Suppressor macrophage treated with lipopolysaccharide for 1 hour (primary cell): Measurements from ENCODE around the gene SESN1.
"Not testable (repeated sequence)": the region's sequence is repeated elsewhere in the genome, so short reads cannot be mapped to it uniquely, and the experiment has no call there.

Experiments
- DNase-seq, 3 donors: peaks; one replicate each; pipeline ENCODE4 v3.0.0-alpha.2; 2020 to 2022

The SESN1 gene

DNA sequence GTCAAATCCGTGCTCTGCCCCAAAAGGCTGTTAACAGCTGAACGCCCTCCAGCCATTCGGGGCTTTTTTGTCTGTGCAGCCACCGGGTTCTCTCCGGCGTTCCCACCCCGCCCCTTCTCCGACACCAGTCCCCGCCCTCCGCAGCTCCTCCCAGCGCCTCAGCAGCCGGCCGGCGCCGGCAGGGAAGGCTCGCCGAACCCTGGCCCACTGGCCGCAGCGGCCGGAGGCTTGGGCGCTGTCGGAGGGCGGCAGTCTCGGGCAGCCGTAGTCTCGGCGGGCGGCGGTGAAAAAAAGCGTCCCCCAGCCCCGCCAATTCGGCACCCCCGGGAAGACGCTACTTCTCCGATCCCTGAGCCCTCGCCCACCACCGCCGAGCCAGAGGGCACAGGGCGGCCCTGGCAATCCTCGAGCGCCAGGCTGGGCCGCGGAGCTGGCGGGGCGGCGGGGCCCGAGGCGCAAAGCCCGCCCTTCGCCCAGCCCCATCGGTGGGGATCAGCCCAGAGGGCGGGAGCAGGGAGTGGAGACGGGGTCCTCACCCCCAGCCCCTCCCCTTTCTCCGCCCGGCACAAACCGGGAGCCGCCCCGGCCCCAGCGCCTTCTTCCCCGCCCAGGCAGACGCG, at the start of gene SESN1:
Gene SESN1 (minus strand): TSS at position 431 of the 620 bp plus-strand sequence. CDS start 773 bp downstream, outside the sequence.
- peak; percentile 95 to 99 (median 96) for DNase-seq

DNA sequence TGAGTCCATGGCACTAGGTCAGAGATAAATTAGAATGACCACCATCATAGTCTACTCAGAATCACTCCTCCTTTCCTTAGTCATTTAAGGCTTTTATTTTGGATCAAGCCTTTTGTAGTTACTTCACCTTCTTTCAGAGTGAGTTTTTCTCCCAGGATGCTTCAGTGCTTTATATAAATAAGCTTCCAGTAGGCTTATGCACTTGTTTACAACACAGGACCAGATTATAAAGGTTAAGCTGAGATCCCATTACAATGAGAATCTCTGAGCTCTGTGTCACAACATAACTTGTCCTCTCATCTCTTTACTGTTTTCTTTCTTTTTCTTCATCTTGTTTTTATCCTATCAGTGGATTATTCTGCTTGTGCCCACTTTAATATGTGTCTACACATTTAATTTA, 48.5 kb upstream of the SESN1 start:
- DNase-seq: no peak

DNA sequence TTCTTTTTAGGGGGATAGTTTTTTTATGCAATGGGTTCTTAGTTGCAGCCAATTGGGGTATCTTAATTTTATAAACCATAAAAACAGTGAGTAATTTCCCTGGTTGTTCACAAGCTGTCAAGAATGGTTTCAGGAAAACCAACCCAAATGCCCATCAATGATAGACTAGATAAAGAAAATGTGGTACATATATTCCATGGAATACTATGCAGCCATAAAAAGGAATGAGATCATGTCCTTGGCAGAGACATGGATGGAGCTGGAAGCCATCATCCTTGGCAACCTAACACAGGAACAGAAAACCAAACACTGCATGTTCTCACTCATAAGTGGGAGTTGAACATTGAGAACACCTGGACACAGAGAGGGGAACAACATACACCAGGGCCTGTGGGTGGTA, 47.4 kb upstream of the SESN1 start:
- DNase-seq: not testable (repeated sequence)

DNA sequence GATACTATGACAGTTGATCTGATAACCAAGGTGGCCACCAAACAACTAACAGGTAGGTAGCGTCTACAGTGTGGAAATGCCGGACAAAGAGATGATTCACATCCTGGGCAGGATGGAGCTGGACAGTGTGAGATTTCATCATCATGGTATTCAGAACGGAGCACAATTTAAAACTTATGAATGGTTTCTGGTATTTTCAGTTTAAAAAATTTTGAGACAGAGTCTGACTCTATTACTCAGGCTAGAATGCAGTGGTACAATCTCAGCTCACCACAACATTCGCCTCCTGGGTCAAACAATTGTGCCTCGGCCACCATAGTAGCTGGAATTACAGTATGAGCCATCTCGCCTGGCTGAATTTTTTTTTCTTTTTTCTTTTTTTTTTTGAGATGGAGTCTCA, 44.5 kb upstream of the SESN1 start:
- DNase-seq: no peak

GRCh38 chr6:109136530-109136929, 41.9 kb upstream of the SESN1 start:
- not testable (repeated sequence) for DNase-seq

DNA sequence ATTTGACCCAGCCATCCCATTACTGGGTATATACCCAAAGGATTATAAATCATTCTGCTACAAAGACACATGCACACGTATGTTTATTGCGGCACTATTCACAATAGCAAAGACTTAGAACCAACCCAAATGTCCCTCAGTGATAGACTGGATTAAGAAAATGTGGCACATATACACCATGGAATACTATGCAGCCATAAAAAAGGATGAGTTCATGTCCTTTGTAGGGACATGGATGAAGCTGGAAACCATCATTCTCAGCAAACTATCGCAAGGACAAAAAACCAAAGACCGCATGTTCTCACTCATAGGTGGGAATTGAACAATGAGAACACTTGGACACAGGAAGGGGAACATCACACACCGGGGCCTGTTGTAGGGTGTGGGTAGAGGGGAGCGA, 41.4 kb upstream of the SESN1 start:
- DNase-seq: not testable (repeated sequence)

GRCh38 chr6:109135600-109135999, 41.0 kb upstream of the SESN1 start:
- DNase-seq: not testable (repeated sequence)

- no peak for DNase-seq
These were observed 35.4 kb upstream of the SESN1 start for GRCh38 chr6:109130065-109130464.

GRCh38 chr6:109125504-109125903, 30.9 kb upstream of the SESN1 start:
- no peak for DNase-seq

DNA sequence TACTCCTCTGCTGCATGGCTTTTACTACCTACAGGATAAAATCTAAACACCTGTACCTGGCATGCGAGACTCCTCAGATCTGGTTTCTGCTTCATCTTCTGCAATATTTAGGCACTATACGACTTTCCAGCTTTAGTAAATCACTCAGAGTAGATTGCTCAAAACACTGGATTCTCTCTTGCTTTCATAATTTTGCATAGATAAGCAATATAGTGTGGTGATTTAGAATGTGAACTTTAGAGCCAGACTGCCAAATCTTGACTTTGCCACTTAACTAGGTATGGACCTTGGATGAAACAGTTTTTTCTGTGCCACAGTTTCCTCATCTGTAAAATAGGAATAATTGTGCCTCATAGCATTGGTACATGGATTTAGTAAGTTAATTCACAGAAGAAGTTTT, 29.6 kb upstream of the SESN1 start:
- DNase-seq: no peak

- no peak for DNase-seq
These were observed 26.8 kb upstream of the SESN1 start for GRCh38 chr6:109121411-109121810.

DNA sequence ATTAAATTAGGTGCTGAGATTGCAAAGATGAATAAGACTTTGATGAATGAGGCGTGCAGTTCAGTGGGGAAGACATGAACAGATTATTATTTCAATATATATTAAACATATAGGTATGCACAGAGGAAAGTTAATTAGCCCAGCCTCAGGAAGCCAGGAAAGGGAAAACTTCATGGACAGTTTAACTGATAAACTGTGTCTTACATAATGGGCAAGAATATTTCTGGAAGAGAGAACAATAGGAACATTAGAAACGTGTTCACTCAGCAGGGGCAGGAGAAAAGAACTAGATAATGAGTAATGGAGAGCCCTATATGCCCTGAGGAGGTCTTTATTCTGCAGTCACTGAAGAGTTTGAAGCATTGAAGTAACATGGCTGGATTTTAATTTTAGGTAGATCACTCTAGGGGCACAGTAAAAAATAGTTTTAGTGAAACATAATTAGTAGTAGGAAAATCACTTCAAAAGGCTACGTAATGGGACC, 24.3 kb upstream of the SESN1 start:
- no peak for DNase-seq

DNA sequence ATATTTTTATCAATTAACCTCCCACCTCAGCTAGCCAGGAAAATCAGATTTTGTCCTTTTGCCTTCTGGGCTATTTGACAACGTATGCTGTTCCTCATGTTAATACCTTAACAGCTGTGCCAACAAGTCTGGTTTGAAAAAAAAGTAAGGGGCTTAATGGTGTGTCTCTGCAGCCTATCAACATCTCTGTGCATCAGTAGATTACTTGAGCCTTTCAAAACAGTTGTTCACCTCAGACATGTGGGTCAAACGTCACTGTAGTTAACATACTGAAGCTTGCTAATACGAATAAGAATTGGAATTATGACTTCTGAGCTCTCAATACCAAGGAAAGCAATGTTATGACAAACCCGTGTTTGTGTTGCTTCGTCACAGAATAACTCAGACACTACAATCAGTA, 23.7 kb upstream of the SESN1 start:
- no peak for DNase-seq

DNA sequence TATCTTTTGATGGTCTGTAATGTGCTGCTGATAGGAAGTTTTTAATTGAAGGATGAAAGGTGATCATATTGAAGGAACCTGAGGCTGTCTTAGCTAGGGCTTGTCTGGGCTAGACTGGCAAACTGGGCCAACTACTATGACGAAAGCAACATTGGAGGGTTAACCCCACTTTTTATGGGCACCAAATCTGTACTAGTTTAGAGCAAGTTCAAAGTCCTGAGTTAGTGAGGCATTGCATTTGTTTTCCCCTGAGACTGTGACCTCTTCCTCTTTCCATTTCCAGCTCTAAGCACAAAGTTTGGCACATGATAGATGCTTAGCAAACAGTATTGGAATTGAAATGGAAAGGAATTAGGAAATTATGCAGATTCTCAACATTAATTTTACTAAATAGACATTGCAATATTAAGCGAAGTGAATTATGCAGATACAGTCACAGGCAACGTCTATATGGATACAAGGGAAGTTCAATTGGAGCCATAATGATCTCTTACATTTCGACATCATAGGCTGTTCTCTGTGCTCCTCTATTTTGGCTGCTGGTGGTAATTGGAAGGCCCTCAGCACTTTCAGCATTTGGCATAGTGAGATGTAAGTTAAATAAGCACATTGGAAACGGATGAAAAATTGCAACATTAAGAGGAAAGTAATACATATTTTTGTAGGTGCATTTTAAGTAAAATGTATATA, 22.8 kb upstream of the SESN1 start:
- peak in 2 of 3 donors; percentile 26 to 27 for DNase-seq

GRCh38 chr6:109112663-109113062, 18.0 kb upstream of the SESN1 start:
- DNase-seq: not testable (repeated sequence)

DNA sequence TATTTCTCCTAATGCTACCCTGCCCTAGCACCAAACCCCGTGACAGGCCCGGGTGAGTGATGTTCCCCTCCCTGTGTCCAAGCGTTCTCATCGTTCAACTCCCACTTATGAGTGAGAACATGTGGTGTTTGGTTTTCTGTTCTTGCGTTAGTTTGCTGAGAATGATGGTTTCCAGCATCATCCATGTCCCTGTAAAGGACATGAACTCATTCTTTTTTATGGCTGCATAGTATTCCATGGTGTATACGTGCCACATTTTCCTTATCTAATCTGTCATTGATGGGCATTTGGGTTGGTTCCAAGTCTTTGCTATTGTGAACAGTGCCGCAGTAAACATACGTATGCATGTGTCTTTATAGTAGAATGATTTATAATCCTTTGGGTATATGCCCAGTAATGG, 15.0 kb upstream of the SESN1 start:
- not testable (repeated sequence) for DNase-seq

DNA sequence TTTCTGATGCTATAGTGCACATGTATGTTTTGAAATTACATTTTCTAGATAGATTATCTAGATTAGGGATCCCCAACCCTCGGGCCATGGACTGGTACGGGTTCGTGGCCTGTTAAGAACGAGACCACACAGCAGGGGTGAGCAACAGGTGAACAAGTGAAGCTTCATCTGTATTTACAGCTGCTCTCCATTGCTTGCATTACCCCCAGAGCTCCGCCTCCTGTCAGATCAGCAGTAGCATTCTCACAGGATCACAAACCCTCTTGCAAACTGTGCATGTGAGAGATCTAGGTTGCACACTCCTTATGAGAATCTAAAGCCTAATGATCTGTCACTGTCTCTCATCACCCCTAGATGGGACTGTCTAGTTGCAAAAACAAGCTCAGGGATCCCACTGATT, 11.0 kb upstream of the SESN1 start:
- DNase-seq: no peak

- DNase-seq: no peak
These were observed 9.9 kb upstream of the SESN1 start for GRCh38 chr6:109104512-109104911.

- no peak for DNase-seq
These were observed 9.3 kb upstream of the SESN1 start for GRCh38 chr6:109103942-109104341.

DNA sequence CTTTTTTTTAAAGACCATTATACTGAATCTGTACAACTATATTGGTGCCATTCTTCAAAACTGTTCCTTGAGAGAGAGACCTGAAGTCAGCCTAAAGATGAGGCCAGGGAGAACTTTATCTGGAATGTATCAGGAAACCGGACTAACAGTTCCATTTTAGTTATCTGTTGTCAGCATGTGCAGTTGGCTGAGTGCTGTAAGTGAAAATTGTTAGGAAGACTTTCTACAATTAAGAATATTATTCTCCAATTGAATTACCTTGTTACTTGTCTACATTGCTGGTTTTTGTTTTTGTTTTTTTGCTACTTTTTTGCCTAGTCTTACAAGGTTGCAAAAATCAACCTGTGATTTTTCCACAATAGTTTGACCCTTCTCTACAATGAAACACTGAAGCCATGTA, 8.1 kb upstream of the SESN1 start:
- DNase-seq: no peak

GRCh38 chr6:109097661-109098060, 3.0 kb upstream of the SESN1 start:
- no peak for DNase-seq

- DNase-seq: peak; percentile 34 to 59 (median 39)
These were observed 1.6 kb upstream of the SESN1 start for GRCh38 chr6:109096208-109096607.

- no peak for DNase-seq
These were observed 1.1 kb upstream of the SESN1 start for GRCh38 chr6:109095835-109096084.

- DNase-seq: peak; percentile 96 to 99 (median 99)
These were observed 589 bp upstream of the SESN1 start, which contains the start of gene CEP57L1 for GRCh38 chr6:109095036-109095834. TSS of gene CEP57L1 (plus strand) at chr6:109095507. CDS start at chr6:109145222, 49,715 bp downstream.
